ENCODE data around the gene CEP112.

- no peak for TF ChIP-seq TARDBP (IDR thresholded peaks at IDR 0.05; ENCODE audit: borderline replicate concordance)
- no peak for TF ChIP-seq STAT1 (conservative IDR thresholded peaks at IDR 0.05)
Measured at GRCh38 chr17:66230922-66231591, 39.1 kb upstream of the CEP112 start.

All from GM12878 (cell line).